Activated CD4-positive, CD25-positive, alpha-beta regulatory T cell treated with anti-CD3 and anti-CD28 coated beads, Interleukin-2, amount 50 U/mL, for 24 hours (primary cell): ENCODE results near the gene GNG2.

Experiments
- ATAC-seq, 2 donors: fragments of 150-1000 bp; cut with Tn5 transposase; one replicate each; pipeline ENCODE4 v1.10.0; 2021; ENCODE audit warnings: mild to moderate bottlenecking in 1 of 2, moderate library complexity in 1 of 2

The GNG2 gene

GRCh38 chr14:51856792-51857296, 3.6 kb upstream of the GNG2 start:
- no peak for ATAC-seq

DNA sequence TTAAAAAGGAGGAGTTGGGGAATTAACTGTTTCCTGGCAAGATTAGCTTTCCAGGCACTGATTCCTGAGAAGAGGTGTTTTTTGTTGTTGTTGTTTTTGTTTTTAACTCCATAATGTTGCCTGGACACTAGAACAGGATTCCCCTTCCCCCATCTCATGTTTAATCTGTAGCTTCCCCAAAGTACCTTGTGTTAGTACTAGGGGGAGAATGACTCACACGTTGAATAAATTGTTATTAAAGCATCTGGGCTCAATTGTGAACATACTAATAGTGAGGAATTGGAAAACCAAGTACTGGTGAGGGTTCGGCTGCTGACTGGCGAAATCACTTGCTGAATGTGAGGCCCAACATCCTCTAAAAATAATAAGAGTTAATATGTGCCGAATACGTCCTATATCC, 1.3 kb upstream of the GNG2 start:
- ATAC-seq, result no peak

- peak; percentile 42 to 43 for ATAC-seq
Observed at GRCh38 chr14:51860825-51861499, 550 bp downstream of the GNG2 start.

DNA sequence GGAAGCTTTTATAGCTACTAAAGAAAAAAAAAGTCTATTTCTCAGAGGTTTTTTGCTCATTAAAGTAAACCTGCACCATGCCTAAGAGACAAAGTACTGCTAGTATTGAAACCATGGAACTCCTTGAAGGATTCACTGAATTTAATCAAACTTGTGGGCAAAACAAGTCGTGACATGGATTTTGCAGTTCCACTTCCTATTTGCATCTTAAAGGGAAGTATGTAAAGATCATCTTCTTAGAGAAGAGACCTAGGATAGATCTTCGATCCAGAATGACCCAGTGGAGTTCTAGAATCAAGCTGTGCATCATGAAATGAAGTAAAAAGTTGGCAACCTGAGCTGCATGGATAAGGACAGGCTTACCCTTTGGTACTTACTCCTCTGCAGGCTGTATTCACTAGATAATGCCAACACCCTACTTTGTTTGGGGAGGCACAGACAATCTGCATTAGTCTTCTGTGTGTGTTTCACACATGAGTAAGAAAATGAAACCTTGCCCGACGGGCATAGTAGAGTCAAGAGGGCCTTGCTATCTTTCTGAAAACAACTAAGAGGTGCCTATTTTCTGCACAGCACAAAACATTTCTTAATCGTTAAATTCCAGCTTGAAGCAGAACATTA, 1.9 kb downstream of the GNG2 start:
- ATAC-seq, result peak; percentile 55 to 62

GRCh38 chr14:51862860-51863259, 2.4 kb downstream of the GNG2 start:
- ATAC-seq, result no peak

GRCh38 chr14:51865953-51866747, 5.7 kb downstream of the GNG2 start:
- peak; percentile 34 to 39 for ATAC-seq

- peak; percentile 7 to 15 for ATAC-seq
Observed at GRCh38 chr14:51867741-51868140, 7.3 kb downstream of the GNG2 start.

GRCh38 chr14:51868405-51868804, 8.0 kb downstream of the GNG2 start:
- ATAC-seq, result no peak

DNA sequence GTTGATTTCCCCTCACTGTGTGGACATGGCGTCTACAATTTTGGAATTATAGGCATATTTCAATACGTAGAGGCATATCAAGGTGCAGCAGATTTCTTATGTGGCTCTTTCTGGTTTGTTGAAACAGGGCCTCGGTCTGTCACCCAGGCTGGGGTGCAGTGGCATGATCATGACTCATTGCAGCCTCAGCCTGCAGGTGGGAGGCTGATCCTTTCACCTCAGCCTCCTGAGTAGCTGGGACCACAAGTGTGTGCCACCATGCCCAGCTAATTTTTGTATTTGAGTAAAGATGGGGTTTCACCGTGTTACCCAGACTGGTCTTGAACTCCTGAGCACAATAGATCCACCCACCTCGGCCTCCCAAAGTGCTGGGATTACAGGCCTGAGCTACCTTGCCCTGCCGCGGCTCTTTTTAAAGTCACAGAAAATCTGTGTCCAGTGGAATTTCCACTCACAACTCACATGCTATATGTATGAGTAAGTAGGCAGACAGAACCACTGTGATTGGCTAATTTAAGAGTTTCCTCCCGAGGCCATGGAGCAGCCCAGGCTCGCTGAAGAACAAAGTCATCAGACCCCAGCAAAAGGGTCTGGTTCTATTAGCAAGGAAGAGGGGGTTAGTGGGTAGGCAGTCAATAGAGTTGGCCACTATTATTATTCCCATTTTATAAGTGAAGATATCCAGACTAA, 9.1 kb downstream of the GNG2 start:
- peak; percentile 75 to 76 for ATAC-seq

DNA sequence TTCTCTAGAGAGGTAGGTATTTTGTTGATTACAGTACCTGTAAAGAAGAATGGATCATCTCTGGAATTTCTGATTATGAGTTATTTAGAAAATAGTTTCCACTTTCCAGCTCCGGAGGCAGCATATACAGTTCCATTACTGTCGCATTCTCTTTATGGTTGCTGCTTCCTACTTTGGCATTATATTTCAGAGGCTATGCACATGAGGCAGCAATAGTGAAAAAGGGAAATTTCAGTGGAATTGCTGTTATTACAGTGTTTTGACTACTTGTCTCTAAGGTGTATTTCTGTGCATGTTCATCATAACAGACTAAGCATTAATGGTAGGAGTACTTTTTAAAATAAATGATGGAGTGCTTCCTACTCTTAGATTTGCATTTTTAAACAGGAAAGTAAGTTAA, 10.2 kb downstream of the GNG2 start:
- no peak for ATAC-seq

GRCh38 chr14:51871846-51872245, 11.4 kb downstream of the GNG2 start:
- ATAC-seq, result no peak

- ATAC-seq, result no peak
Observed at GRCh38 chr14:51872396-51872795, 12.0 kb downstream of the GNG2 start.

- ATAC-seq, result peak; percentile 77 to 83
Observed at GRCh38 chr14:51873221-51873893, 12.9 kb downstream of the GNG2 start.

- ATAC-seq, result no peak
Observed at GRCh38 chr14:51877810-51878209, 17.4 kb downstream of the GNG2 start.

- ATAC-seq, result no peak
Observed at GRCh38 chr14:51879170-51879569, 18.8 kb downstream of the GNG2 start.

DNA sequence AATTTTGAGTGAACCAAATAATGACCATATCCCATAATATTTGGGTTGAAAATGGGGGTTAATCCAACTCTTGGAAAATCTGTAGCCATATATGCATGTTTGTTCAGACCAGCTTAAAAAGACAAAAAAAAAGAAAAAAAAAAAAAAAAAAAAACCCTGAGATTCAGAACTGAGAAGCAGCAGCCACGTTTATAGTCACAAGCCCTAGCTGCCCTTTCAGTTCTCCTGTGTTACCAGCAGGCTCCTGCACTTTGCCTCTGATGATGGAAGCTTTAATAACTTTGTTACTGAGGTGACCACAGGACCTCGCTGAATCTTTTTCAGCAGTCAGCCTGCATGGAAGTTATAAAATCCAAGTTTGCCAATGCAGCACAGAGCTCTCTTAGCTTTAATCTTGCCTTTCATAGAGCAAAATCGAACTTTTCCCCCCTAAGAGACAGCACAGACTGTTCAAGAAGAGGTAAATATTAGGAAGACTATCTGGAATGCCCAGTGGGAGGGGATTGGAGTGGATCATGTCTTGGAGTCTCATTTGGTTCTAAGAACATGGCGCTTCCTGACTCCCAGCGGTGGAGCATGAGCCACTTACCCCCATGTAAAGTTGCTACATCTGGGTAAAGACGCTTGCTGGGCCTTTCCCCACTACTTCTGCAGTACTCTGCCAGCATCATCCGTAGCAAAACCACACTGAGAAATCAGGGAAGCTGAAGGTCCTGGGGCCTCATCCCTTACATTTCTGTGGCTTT, 20.6 kb downstream of the GNG2 start:
- peak in 1 of 2 donors; percentile 44 for ATAC-seq

GRCh38 chr14:51881636-51882035, 21.2 kb downstream of the GNG2 start:
- ATAC-seq, result no peak

GRCh38 chr14:51883232-51883631, 22.8 kb downstream of the GNG2 start:
- ATAC-seq, result peak in 1 of 2 donors; percentile 45

DNA sequence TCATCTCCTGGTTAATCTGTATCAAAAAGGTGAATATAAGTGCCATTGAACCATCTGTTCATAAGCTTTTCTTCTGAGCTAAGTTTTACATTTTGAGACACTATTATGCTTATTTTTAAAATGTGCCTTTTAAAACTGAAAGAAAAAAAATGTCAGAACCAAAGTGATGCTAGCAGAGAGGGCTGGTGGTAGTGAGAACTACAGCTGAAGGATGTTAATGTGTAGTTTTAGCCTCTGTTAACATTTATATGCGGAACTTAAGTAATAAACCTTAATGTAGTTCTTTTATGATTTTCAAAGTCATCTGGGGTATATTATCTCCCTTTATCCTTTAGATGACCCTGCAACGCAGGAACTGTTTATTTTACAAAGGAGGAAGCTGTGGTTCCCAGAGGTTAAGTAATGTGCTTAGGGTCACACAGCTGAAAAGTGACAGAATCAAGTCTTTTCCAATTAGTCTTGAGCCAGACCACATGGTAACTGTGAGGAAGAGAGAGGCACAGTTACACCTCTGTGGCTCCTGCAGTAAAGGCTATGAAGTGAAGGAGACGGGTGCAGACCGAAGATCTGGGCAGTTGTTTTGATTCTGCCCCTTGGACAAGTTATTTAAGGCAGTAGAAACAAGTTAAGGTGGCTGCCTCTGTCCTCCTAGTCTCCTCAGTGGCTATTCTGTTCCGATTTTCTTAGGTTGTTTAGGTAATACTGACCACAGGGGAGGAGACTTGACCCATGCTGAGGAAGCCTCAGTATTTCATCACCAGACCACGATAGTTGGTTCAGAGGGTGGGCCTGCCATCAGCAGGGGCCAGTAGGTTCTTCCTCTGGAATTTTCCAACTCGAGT, 23.9 kb downstream of the GNG2 start:
- peak; percentile 35 to 51 for ATAC-seq

GRCh38 chr14:51889851-51890250, 29.4 kb downstream of the GNG2 start:
- ATAC-seq, result peak in 1 of 2 donors; percentile 35

DNA sequence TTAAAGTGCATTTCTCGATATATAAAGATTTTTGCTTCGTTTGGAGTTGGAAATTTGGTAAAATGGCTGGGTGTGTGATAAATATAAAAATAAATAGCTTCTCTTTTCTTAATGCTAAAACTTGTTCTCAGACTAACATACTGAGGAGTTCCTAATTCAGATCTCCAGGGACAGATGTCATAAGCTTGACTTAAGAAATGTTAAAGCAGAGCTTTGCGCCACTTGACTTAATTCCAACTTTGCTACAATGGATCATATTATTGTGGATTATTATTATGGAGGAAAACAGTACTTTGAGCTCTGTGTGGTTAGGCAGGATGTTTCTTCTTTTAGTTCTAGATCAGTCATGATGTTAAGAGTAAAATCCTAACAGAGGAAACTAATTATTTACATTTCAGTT, 33.8 kb downstream of the GNG2 start:
- ATAC-seq, result no peak
